GM12892 (cell line): ENCODE measurements around the gene ANO9.

Experiments used
- POLR2AphosphoS5 ChIP-seq: IDR thresholded peaks from 2 replicates; pipeline ENCODE4 v1.6.1; 2011; ENCODE audit warnings: low read depth, low read length, control low read depth
- TAF1 ChIP-seq: IDR thresholded peaks from 2 replicates; pipeline ENCODE4 v1.6.1; 2011; ENCODE audit warnings: low read depth, mild to moderate bottlenecking, control low read depth, low read length, borderline replicate concordance

DNA sequence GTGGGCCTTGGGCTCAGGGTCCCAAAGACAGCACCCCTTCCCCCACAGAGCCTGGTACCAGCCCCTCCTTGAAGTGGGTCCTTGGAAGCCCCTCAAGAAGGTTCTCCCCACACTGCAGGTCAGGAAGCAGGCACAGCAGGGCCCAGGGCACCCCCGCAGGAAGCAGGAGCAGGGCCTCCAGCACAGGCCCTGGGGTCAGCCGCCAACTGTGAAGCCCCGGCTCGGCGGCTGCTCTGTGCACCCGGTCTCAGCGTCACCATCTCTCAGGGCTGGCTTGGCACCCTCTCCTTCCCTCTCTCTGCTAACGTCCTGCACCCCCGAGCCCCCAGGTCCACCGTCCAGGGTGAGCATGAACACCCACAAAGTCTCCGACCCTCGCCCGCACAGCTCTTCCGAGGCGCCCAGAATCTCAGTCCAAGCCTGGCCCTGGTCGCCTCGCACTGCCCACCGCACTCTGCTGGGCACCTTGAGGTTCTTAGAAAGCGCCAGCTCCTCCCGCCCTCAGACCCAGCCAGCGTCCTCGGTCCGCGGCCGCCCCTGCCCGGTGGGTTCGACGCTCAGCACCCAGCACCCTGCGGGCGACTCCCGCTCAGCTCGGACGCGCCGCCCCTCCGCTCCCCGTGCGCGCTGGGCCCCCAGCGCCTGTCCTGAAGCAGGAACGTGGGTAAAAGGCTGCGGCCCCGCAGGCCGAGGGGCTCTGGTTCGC is 25.6 kb downstream of the ANO9 start:
- TF ChIP-seq POLR2AphosphoS5 = no peak
- TF ChIP-seq TAF1 = no peak
